KMS-11 (cell line): ENCODE results near the gene GTF2IRD1.
"Not testable (repeated sequence)": the region's sequence is repeated elsewhere in the genome, so short reads cannot be mapped to it uniquely, and the experiment has no call there.

ENCODE experiments used
- H2AFZ ChIP-seq: fragments of 200-600 bp; sonication (generic); 2 replicates; pipeline ENCODE4 v1.6.1; 2016; ENCODE audit warnings: antibody characterized with exemption, mixed run types, low read depth
- H3K27ac ChIP-seq: fragments of 200-600 bp; sonication (generic); 2 replicates; pipeline ENCODE4 v1.6.1; 2016; ENCODE audit warnings: mild to moderate bottlenecking, mixed run types
- H3K27me3 ChIP-seq: fragments of 200-600 bp; sonication (generic); 2 replicates; pipeline ENCODE4 v1.6.1; 2017; ENCODE audit warnings: mild to moderate bottlenecking, low read depth, mixed run types, moderate library complexity; ENCODE audit not compliant: insufficient read depth
- H3K36me3 ChIP-seq: fragments of 200-600 bp; sonication (generic); 2 replicates; pipeline ENCODE4 v1.6.1; 2017; ENCODE audit warnings: mild to moderate bottlenecking, mixed run types; ENCODE audit not compliant: insufficient read depth
- H3K4me1 ChIP-seq: fragments of 200-600 bp; sonication (generic); 2 replicates; pipeline ENCODE4 v1.6.1; 2016; ENCODE audit warnings: mild to moderate bottlenecking, low read depth, mixed run types; ENCODE audit not compliant: poor library complexity, severe bottlenecking
- H3K4me2 ChIP-seq: fragments of 200-600 bp; sonication (generic); 2 replicates; pipeline ENCODE4 v1.7.0; 2016; ENCODE audit warnings: mild to moderate bottlenecking, mixed run types
- H3K4me3 ChIP-seq: fragments of 200-600 bp; sonication (generic); IDR thresholded peaks from 2 replicates; pipeline ENCODE4 v1.6.1; 2017; ENCODE audit warnings: low read depth, low read length, mixed read lengths; ENCODE audit not compliant: insufficient read depth
- H3K79me2 ChIP-seq: fragments of 200-600 bp; sonication (generic); 2 replicates; pipeline ENCODE4 v1.6.1; 2016; ENCODE audit warnings: low read depth, mixed run types; ENCODE audit not compliant: insufficient read depth
- H3K9ac ChIP-seq: fragments of 200-600 bp; sonication (generic); 2 replicates; pipeline ENCODE4 v1.6.1; 2016; ENCODE audit warnings: mild to moderate bottlenecking, mixed run types
- H4K20me1 ChIP-seq: fragments of 200-600 bp; sonication (generic); 2 replicates; pipeline ENCODE4 v1.6.1; 2016; ENCODE audit warnings: mild to moderate bottlenecking, mixed run types; ENCODE audit not compliant: insufficient read depth
- CTCF ChIP-seq: fragments of 200-600 bp; sonication (generic); conservative IDR thresholded peaks from 2 replicates; pipeline ENCODE4 v1.6.1; 2017; ENCODE audit warnings: low read depth, mild to moderate bottlenecking, antibody characterized with exemption, low read length, moderate library complexity, mixed read lengths

The GTF2IRD1 gene

DNA sequence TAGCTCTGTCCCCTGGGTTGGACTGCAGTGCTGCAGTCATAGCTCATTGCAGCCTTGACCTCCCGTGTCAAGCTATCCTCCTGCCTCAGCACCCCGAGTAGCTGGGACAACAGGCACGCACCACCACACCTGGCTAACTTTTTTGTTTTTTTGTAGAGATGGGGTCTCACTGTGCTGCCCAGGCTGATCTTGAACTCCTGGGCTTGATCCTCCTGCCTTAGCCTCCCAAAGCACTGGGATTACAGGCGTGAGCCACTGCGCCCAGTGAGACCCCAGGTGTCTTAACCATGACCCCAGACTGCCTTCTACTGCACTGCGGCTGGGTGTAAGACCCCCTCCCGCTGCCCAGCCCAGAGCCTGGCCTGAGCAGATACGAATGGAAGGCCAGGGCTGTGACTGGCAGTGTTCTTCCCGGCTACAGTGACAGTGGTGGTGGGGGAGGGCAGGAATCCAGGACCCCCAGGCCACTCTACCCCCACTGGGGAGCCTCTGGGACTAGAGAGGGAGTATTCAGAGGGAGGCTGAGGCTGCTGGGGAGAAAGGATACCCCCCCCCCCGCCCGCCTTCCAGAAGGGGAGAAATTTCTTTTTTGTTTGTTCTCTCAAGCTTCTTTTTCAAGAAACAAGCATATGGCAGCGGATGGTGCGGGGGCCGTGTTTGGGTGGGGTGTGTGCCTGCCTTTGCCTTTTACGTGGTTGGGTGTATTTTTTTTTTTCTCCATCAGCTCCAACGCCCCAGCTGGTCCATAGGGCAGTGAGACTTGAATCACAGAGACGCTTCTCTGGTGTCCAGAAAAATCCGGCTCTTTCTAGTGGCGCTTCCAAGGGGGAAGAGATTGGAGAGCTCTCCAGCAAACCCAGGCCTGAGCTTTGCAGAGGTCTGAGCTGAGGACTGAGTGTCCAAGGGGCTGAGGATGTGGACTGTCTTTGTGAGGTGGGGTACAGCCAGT lies 36.6 kb downstream of the GTF2IRD1 start:
- no peak overlapping the region for H3K27ac ChIP-seq
- no peak overlapping the region for H3K4me3 ChIP-seq
- H4K20me1 ChIP-seq = no peaks in the 10 kb centered on the region
- no peak overlapping the region for H3K4me2 ChIP-seq
- H3K4me1 ChIP-seq = no peaks in the 10 kb centered on the region
- H3K36me3 ChIP-seq = no peaks in the 10 kb centered on the region
- no peak overlapping the region for H3K9ac ChIP-seq
- no peaks in the 10 kb centered on the region for H3K27me3 ChIP-seq
- H2AFZ ChIP-seq = no peak overlapping the region
- no peaks in the 10 kb centered on the region for H3K79me2 ChIP-seq
- TF ChIP-seq CTCF = no peak

GRCh38 chr7:74491490-74491889 lies 37.8 kb downstream of the GTF2IRD1 start:
- not testable (repeated sequence) for H3K4me1 ChIP-seq, H2AFZ ChIP-seq, H3K79me2 ChIP-seq, H3K4me3 ChIP-seq, H4K20me1 ChIP-seq, H3K4me2 ChIP-seq, H3K36me3 ChIP-seq, H3K9ac ChIP-seq, H3K27me3 ChIP-seq, H3K27ac ChIP-seq

- no peak overlapping the region for H3K4me3 ChIP-seq
- H3K9ac ChIP-seq = no peak overlapping the region
- TF ChIP-seq CTCF = no peak
- H3K36me3 ChIP-seq = no peaks in the 10 kb centered on the region
- no peak overlapping the region for H2AFZ ChIP-seq
- no peaks in the 10 kb centered on the region for H4K20me1 ChIP-seq
- H3K79me2 ChIP-seq = no peaks in the 10 kb centered on the region
- H3K27ac ChIP-seq = no peak overlapping the region
- H3K4me2 ChIP-seq = no peak overlapping the region
- no peaks in the 10 kb centered on the region for H3K27me3 ChIP-seq
- H3K4me1 ChIP-seq = no peaks in the 10 kb centered on the region
Measured at GRCh38 chr7:74493295-74493694, 39.6 kb downstream of the GTF2IRD1 start.

DNA sequence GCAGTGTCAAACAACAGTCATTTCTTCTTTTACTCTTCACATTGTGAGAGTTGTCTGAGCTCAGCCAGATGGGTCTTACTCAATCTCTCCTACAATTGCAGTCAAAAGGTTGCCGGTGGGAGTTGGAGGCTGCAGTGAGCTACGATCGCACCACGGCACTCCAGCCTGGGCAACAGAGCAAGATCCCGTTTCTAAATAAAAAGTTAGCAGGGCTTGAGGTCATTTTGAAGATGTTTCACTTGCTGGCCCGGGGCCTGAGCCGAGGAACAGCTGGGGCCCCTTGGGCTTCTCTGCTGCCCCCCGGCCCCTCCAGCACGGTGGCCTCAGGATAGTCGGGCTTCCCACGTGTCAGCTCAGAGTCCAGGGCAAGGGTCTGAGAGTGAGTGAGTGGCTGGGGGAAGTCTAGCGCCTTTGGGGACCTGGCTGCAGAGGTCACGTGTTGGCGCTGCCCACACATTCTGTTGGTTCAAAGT lies 40.4 kb downstream of the GTF2IRD1 start:
- no peaks in the 10 kb centered on the region for H4K20me1 ChIP-seq
- H3K4me1 ChIP-seq = no peaks in the 10 kb centered on the region
- H3K79me2 ChIP-seq = no peaks in the 10 kb centered on the region
- H3K27me3 ChIP-seq = no peaks in the 10 kb centered on the region
- H3K4me3 ChIP-seq = no peak overlapping the region
- H3K4me2 ChIP-seq = no peak overlapping the region
- no peaks in the 10 kb centered on the region for H3K36me3 ChIP-seq
- no peak overlapping the region for H2AFZ ChIP-seq
- TF ChIP-seq CTCF = no peak
- H3K27ac ChIP-seq = no peak overlapping the region
- no peak overlapping the region for H3K9ac ChIP-seq
